Measurements from ENCODE around the gene TMEM203. TPM values are rescaled to one million over a fixed set of nuclear protein-coding genes. Genes with fewer than 3 reads are reported as not detected.

The TMEM203 gene
- total RNA-seq, 1 experiment from 2014 or later: 35.5 TPM

GRCh38 chr9:137194909-137195308, 10.5 kb downstream of the TMEM203 start:
- H3K27ac ChIP-seq (ENCODE audit: insufficient read length, low read depth, low read length): no peak overlapping the region
- H4K91ac ChIP-seq (ENCODE audit: insufficient read length, low read depth, low read length): no peak overlapping the region
- no CpG with 5 or more reads among the region's 10 CpGs for WGBS (ENCODE audit: extremely low coverage, insufficient read length, low lambda C conversion rate)
- no peak overlapping the region for H2AK5ac ChIP-seq (ENCODE audit: insufficient read length, low read length)
- H2BK12ac ChIP-seq (ENCODE audit: insufficient read length, low read depth, low read length): no peak overlapping the region
- no peak for DNase-seq
- no peak overlapping the region for H3T11ph ChIP-seq (ENCODE audit: low read length)
- no peak overlapping the region for H2BK5ac ChIP-seq (ENCODE audit: insufficient read length, low read length)
- no peaks in the 10 kb centered on the region for H3K27me3 ChIP-seq (ENCODE audit: insufficient read depth, low read length)
- Mint-ChIP-seq H3K9me3 (no peaks in the 10 kb centered on the region), H3K27me3 (ENCODE audit: low read depth) (peaks cover 2% of the 10 kb centered on the region; the same call in 1 of the 2 replicates), H3K4me3 (no peak overlapping the region), H3K4me1 (peaks cover 5 to 16% of the 10 kb centered on the region in 2 experiments; a peak in 3 of 4 replicates), H3K36me3 (ENCODE audit: insufficient read depth in 1 of 3, low read depth in 3 of 3) (peaks cover 5 to 15% (median 9%) of the 10 kb centered on the region in 3 experiments; a peak in 5 of 7 replicates), H3K27ac (peak overlapping the region in 2 of 3 experiments; percentile 18 to 55; a peak in 1 of 7 replicates)
- no peaks in the 10 kb centered on the region for H3K79me2 ChIP-seq (ENCODE audit: insufficient read depth, low read length)
- no peak overlapping the region for H2BK20ac ChIP-seq (ENCODE audit: low read depth, low read length, poor library complexity, severe bottlenecking)
- no peak overlapping the region for H2BK120ac ChIP-seq (ENCODE audit: low read depth, low read length, poor library complexity, severe bottlenecking)
- H2AFZ ChIP-seq (ENCODE audit: low read length): no peak overlapping the region
- H3K23me2 ChIP-seq (ENCODE audit: insufficient read length, low read depth, low read length, poor library complexity, severe bottlenecking): no peaks in the 10 kb centered on the region
- H3K4me1 ChIP-seq (ENCODE audit: insufficient read depth, low read length): no peaks in the 10 kb centered on the region
- no peak overlapping the region for H3K9ac ChIP-seq (ENCODE audit: extremely low read depth, insufficient read length, low read length)
- no peak overlapping the region; the same call in 1 of the 2 replicates for H3K14ac ChIP-seq (ENCODE audit: insufficient read depth, low read length)
- no peaks in the 10 kb centered on the region for H4K20me1 ChIP-seq (ENCODE audit: control insufficient read depth, insufficient read depth, insufficient read length)
- peaks cover 3% of the 10 kb centered on the region for H3K79me1 ChIP-seq (ENCODE audit: insufficient read depth, low read depth, low read length, poor library complexity, severe bottlenecking)
- TF ChIP-seq, protein P1, sequence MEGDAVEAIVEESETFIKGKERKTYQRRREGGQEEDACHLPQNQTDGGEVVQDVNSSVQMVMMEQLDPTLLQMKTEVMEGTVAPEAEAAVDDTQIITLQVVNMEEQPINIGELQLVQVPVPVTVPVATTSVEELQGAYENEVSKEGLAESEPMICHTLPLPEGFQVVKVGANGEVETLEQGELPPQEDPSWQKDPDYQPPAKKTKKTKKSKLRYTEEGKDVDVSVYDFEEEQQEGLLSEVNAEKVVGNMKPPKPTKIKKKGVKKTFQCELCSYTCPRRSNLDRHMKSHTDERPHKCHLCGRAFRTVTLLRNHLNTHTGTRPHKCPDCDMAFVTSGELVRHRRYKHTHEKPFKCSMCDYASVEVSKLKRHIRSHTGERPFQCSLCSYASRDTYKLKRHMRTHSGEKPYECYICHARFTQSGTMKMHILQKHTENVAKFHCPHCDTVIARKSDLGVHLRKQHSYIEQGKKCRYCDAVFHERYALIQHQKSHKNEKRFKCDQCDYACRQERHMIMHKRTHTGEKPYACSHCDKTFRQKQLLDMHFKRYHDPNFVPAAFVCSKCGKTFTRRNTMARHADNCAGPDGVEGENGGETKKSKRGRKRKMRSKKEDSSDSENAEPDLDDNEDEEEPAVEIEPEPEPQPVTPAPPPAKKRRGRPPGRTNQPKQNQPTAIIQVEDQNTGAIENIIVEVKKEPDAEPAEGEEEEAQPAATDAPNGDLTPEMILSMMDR (conservative IDR thresholded peaks at IDR 0.05): no peak
- no peak overlapping the region for H4K8ac ChIP-seq (replicated peaks; ENCODE audit: insufficient read length, low read depth, low read length)
- H3K18ac ChIP-seq (ENCODE audit: insufficient read length, low read depth, low read length): no peak overlapping the region
- H3K9me3 ChIP-seq (ENCODE audit: control insufficient read depth, low read depth, low read length): no peaks in the 10 kb centered on the region
- no peak overlapping the region for H3K56ac ChIP-seq (ENCODE audit: insufficient read length, low read depth, low read length)
- no peak overlapping the region for H2BK15ac ChIP-seq (ENCODE audit: low read depth, low read length)
- H3K4ac ChIP-seq (ENCODE audit: low read depth, low read length): no peak overlapping the region
- H3K4me2 ChIP-seq (ENCODE audit: insufficient read depth, insufficient read length, low read length): no peak overlapping the region
- no peak overlapping the region for H3K23ac ChIP-seq (ENCODE audit: insufficient read length, low read depth, low read length)
- no peak overlapping the region for H4K5ac ChIP-seq (ENCODE audit: insufficient read length, low read depth, low read length)
